ENCODE data around the gene NEU2.

DNA sequence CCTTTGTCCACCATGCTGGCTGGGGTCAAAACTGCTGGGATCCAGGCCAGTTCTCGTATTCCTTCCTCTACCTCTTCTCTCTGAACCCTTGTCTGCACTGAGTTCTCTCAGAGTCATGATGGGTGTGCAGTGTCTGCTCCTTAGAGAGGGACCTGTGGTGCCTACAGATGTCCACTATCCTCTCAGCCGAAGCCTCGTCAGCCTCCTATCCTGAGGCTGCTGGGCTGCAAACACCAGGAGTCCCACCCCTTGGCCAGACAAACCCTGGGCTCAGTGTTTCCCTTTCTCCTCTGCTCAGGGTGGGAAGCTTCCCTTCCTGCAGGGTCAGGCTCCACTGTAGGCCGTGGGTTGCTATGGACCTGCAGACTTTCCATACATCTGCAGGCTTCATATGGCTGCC, 30.0 kb downstream of the NEU2 start:
- TF ChIP-seq RAD21 (IDR thresholded peaks at IDR 0.05), result no peak
- TF ChIP-seq, protein P1, sequence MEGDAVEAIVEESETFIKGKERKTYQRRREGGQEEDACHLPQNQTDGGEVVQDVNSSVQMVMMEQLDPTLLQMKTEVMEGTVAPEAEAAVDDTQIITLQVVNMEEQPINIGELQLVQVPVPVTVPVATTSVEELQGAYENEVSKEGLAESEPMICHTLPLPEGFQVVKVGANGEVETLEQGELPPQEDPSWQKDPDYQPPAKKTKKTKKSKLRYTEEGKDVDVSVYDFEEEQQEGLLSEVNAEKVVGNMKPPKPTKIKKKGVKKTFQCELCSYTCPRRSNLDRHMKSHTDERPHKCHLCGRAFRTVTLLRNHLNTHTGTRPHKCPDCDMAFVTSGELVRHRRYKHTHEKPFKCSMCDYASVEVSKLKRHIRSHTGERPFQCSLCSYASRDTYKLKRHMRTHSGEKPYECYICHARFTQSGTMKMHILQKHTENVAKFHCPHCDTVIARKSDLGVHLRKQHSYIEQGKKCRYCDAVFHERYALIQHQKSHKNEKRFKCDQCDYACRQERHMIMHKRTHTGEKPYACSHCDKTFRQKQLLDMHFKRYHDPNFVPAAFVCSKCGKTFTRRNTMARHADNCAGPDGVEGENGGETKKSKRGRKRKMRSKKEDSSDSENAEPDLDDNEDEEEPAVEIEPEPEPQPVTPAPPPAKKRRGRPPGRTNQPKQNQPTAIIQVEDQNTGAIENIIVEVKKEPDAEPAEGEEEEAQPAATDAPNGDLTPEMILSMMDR (IDR thresholded peaks at IDR 0.05; ENCODE audit: low read depth, low read length, missing input control), result no peak
- TF ChIP-seq SP1 (IDR thresholded peaks at IDR 0.05), result no peak
- TF ChIP-seq RXRA (IDR thresholded peaks at IDR 0.05), result no peak
- TF ChIP-seq FOXA1 (IDR thresholded peaks at IDR 0.05), result no peak
- TF ChIP-seq EGR1 (IDR thresholded peaks at IDR 0.05; ENCODE audit: low read depth in 2 of 2), result no peak
- no peak for TF ChIP-seq YY1 (IDR thresholded peaks at IDR 0.05)
- TF ChIP-seq, protein P2, sequence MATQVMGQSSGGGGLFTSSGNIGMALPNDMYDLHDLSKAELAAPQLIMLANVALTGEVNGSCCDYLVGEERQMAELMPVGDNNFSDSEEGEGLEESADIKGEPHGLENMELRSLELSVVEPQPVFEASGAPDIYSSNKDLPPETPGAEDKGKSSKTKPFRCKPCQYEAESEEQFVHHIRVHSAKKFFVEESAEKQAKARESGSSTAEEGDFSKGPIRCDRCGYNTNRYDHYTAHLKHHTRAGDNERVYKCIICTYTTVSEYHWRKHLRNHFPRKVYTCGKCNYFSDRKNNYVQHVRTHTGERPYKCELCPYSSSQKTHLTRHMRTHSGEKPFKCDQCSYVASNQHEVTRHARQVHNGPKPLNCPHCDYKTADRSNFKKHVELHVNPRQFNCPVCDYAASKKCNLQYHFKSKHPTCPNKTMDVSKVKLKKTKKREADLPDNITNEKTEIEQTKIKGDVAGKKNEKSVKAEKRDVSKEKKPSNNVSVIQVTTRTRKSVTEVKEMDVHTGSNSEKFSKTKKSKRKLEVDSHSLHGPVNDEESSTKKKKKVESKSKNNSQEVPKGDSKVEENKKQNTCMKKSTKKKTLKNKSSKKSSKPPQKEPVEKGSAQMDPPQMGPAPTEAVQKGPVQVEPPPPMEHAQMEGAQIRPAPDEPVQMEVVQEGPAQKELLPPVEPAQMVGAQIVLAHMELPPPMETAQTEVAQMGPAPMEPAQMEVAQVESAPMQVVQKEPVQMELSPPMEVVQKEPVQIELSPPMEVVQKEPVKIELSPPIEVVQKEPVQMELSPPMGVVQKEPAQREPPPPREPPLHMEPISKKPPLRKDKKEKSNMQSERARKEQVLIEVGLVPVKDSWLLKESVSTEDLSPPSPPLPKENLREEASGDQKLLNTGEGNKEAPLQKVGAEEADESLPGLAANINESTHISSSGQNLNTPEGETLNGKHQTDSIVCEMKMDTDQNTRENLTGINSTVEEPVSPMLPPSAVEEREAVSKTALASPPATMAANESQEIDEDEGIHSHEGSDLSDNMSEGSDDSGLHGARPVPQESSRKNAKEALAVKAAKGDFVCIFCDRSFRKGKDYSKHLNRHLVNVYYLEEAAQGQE (IDR thresholded peaks at IDR 0.05), result no peak
- TF ChIP-seq, protein P3, sequence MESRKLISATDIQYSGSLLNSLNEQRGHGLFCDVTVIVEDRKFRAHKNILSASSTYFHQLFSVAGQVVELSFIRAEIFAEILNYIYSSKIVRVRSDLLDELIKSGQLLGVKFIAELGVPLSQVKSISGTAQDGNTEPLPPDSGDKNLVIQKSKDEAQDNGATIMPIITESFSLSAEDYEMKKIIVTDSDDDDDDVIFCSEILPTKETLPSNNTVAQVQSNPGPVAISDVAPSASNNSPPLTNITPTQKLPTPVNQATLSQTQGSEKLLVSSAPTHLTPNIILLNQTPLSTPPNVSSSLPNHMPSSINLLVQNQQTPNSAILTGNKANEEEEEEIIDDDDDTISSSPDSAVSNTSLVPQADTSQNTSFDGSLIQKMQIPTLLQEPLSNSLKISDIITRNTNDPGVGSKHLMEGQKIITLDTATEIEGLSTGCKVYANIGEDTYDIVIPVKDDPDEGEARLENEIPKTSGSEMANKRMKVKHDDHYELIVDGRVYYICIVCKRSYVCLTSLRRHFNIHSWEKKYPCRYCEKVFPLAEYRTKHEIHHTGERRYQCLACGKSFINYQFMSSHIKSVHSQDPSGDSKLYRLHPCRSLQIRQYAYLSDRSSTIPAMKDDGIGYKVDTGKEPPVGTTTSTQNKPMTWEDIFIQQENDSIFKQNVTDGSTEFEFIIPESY (IDR thresholded peaks at IDR 0.05), result no peak
- TF ChIP-seq, protein P4, sequence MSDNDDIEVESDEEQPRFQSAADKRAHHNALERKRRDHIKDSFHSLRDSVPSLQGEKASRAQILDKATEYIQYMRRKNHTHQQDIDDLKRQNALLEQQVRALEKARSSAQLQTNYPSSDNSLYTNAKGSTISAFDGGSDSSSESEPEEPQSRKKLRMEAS (IDR thresholded peaks at IDR 0.05), result no peak
- TF ChIP-seq JUND (IDR thresholded peaks at IDR 0.05), result no peak
- no peak for TF ChIP-seq TAF1 (conservative IDR thresholded peaks at IDR 0.05)
